Sigmoid colon (tissue), 7 donors: Measurements from ENCODE around the gene ARPC5. TPM values are rescaled to one million over a fixed set of nuclear protein-coding genes. Genes with fewer than 3 reads are reported as not detected.

Experiments used
- DNase-seq: peaks from one replicate; pipeline ENCODE4 v3.0.0-alpha.2; 2019
- H3K27ac ChIP-seq, 4 donors: fragments of 200-600 bp; sonication (generic); one replicate each; pipeline ENCODE4 v1.5.1; 2016 to 2019; ENCODE audit warnings: mild to moderate bottlenecking in 1 of 4
- H3K27me3 ChIP-seq, 3 donors: fragments of 200-600 bp; sonication (generic); one replicate each; pipeline ENCODE4 v1.5.1; 2019; ENCODE audit warnings: mild to moderate bottlenecking in 1 of 3
- H3K36me3 ChIP-seq, 4 donors: fragments of 200-600 bp; sonication (generic); one replicate each; pipeline ENCODE4 v1.5.1; 2016 to 2019
- H3K4me1 ChIP-seq, 4 donors: fragments of 200-600 bp; sonication (generic); one replicate each; pipeline ENCODE4 v1.5.1; 2017 to 2019
- H3K4me3 ChIP-seq, 4 donors: fragments of 200-600 bp; sonication (generic); one replicate each; pipeline ENCODE4 v1.5.1; 2017 to 2019; ENCODE audit warnings: mild to moderate bottlenecking in 2 of 4, moderate library complexity in 1 of 4
- H3K9me3 ChIP-seq, 4 donors: fragments of 200-600 bp in 3 of 4; sonication (generic) in 3 of 4; one replicate each; pipeline versions ENCODE4 v1.5.1 to v1.6.1; 2013 to 2019
- EP300 ChIP-seq, 4 donors: sonication (generic); formaldehyde crosslinking; IDR thresholded peaks; one replicate each; pipeline ENCODE4 v1.6.1; 2017; ENCODE audit warnings: antibody characterized with exemption in 4 of 4
- POLR2A ChIP-seq, 2 donors: fragments of 450-650 bp; IDR thresholded peaks; one replicate each; pipeline ENCODE4 v1.6.1; 2016; ENCODE audit warnings: antibody characterized with exemption in 2 of 2, mild to moderate bottlenecking in 2 of 2, moderate library complexity in 2 of 2
- POLR2AphosphoS5 ChIP-seq, 4 donors: sonication (generic); formaldehyde crosslinking; IDR thresholded peaks; one replicate each; pipeline ENCODE4 v1.6.1; 2017; ENCODE audit warnings: antibody characterized with exemption in 4 of 4
- WGBS, 2 donors: extraction: QIAGEN DNeasy Blood & Tissue Kit; methylation state at CpG; one replicate each; pipeline ENCODE4 v1.1.7; 2013; 5-methylcytosine and 5-hydroxymethylcytosine counted together
- intact Hi-C: fragments of 100-400 bp; cut with DNase I; formaldehyde crosslinking; loops from one replicate; pipeline ENCODE4 v1.15.1; 2023
- polyA plus RNA-seq, 3 donors: library from polyadenylated mRNA; stranded (reverse); fragments of 200-250 nt; gene quantifications; one replicate each; pipeline ENCODE4 v1.2.3, GENCODE V29; 2013
- total RNA-seq, 4 donors: library from RNA; depleted of rRNA; stranded (reverse); fragments of >200 nt; gene quantifications; one replicate each; pipeline ENCODE4 v1.1.0, GENCODE V29; 2016
- TF ChIP-seq, protein P1 (sequence below), 4 experiments: fragments of 450-650 bp in 3 of 4; fragments of 200-600 bp in 1 of 4; IDR thresholded peaks; one replicate each; pipeline ENCODE4 v1.5.1; 2016 to 2019; ENCODE audit warnings: antibody characterized with exemption in 4 of 4, mild to moderate bottlenecking in 3 of 4, moderate library complexity in 2 of 4
- donor health status: healthy with polysubstance abuse.
- donor health status: Bipolar disorder and iron deficiency.
- donor health status: healthy.

ARPC5 gene
- total and polyA plus RNA-seq, 7 donors = 57.3 to 278 (median 95.6) TPM

DNA sequence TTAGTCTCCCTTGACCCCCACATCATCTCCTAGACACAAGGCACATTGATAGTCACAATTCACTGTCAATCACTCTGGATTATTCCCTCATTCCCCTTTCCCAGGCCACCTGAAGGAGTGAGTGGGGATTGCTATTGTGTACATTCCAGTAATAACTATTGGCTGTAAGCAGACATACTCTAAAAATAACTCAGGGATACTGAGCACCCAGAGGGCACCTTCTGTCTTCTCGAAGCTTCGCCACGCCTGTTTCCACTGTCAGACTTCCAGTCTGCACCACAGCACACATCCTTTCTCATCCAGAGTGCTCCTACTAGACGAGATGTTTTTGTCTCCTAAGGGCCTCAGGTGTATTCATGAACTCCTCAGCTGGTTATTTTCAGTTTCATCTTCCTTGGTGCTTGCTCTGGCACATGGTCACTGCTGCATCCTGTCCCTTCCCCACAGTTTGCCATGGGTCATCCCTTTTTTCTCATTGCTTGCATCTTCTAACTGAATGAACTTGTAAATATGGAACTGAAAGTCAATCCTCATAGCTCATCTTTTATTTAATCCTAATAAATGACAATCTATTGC is 18.4 kb upstream of the ARPC5 start:
- intact Hi-C loops = loop anchor here (10.0 kb wide), 1 partner anchor 1041 kb away; no protein-coding TSS in a partner anchor
- TF ChIP-seq POLR2A (IDR thresholded peaks at IDR 0.05) = no peak
- TF ChIP-seq EP300 (IDR thresholded peaks at IDR 0.05) = no peak
- no peak for TF ChIP-seq POLR2AphosphoS5 (IDR thresholded peaks at IDR 0.05)
- TF ChIP-seq, protein P1, sequence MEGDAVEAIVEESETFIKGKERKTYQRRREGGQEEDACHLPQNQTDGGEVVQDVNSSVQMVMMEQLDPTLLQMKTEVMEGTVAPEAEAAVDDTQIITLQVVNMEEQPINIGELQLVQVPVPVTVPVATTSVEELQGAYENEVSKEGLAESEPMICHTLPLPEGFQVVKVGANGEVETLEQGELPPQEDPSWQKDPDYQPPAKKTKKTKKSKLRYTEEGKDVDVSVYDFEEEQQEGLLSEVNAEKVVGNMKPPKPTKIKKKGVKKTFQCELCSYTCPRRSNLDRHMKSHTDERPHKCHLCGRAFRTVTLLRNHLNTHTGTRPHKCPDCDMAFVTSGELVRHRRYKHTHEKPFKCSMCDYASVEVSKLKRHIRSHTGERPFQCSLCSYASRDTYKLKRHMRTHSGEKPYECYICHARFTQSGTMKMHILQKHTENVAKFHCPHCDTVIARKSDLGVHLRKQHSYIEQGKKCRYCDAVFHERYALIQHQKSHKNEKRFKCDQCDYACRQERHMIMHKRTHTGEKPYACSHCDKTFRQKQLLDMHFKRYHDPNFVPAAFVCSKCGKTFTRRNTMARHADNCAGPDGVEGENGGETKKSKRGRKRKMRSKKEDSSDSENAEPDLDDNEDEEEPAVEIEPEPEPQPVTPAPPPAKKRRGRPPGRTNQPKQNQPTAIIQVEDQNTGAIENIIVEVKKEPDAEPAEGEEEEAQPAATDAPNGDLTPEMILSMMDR (IDR thresholded peaks at IDR 0.05) = no peak
- Histone ChIP-seq H3K27me3 (no peaks in the 10 kb centered on the region), H3K27ac (no peak overlapping the region), H3K36me3 (no peaks in the 10 kb centered on the region), H3K4me1 (peaks cover 0 to 26% (median 12%) of the 10 kb centered on the region in 4 donors), H3K4me3 (no peak overlapping the region), H3K9me3 (no peaks in the 10 kb centered on the region)
- 68 to 77% methylated on average over 4 of the region's 4 CpGs for WGBS, 2 donors
- DNase-seq = no peak

DNA sequence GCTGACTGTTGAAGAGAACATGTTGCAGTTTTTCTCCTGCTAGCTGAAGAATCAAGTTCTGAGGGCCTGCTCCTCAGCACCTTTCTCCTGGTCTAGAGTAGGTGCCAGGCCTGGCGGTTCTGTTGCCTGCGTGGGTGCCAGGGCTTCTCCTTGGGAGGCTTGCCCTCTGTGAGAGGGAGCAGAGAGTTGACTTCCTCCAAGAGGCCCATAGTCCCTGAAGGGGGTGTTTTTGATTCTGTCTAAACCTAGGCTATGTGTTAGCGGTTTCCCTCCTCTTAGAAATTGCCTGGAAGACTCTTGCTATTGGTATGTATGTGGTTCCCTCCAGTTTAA is 17.8 kb upstream of the ARPC5 start:
- Histone ChIP-seq H3K4me3 (no peak overlapping the region), H3K36me3 (no peaks in the 10 kb centered on the region), H3K27me3 (no peaks in the 10 kb centered on the region), H3K27ac (peak overlapping the region in 1 of 4 donors; percentile 1), H3K9me3 (no peaks in the 10 kb centered on the region), H3K4me1 (peaks cover 0 to 26% (median 12%) of the 10 kb centered on the region in 4 donors)
- intact Hi-C loops = loop anchor here (10.0 kb wide), 1 partner anchor 1041 kb away; no protein-coding TSS in a partner anchor
- TF ChIP-seq POLR2A (IDR thresholded peaks at IDR 0.05) = no peak
- 47 to 75% methylated on average over 3 of the region's 3 CpGs for WGBS, 2 donors
- no peak for DNase-seq

DNA sequence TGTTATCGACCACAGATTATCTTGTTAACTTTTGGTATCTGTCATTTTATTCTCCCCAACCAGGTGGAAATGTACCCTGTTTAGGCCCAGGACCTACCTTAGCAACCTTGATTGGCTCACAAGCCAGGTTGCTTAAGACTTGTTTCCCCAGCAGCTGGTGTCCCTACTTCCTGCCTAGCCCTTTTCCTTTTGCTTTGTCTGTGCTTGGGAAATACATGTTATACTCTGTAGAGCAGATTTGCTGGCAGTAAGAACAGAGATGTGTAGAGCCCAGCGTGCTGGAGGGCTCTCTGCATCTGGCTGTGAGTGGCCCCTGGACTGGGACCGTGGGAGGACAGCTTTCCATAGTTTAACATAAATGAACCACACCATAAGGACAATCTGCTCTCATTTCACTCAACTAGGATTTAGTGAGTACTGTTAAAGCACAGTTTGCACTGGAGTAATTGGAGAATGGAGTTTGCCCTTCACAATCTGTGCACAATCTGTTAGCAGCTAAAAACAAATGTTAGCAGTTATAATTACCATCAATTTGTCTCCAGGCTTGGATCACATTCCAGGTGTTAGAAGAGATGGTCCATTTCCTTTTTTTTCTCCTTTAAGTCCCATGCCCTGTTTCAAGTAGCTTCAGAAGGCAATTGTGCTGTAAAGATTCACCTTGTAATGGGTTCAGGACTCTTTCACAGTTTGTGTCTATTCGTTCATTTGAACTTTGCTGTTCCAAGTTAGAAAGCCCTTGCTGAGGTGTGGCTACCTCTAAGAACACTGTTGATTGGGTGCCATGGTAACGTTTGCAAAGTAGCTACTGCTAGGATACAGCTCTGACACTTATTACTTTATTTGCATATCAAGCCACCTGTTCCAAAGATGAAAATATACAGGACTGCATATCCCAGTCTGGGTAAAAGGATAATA is 17.2 kb upstream of the ARPC5 start, which contains the start of gene APOBEC4:
TSS of gene APOBEC4 (minus strand) at position 770 of the 915 bp plus-strand sequence. CDS start 4,535 bp downstream, outside the sequence.
- no peak for TF ChIP-seq POLR2AphosphoS5 (IDR thresholded peaks at IDR 0.05)
- TF ChIP-seq, protein P1 (IDR thresholded peaks at IDR 0.05) = no peak
- no peak for TF ChIP-seq POLR2A (IDR thresholded peaks at IDR 0.05)
- TF ChIP-seq EP300 (IDR thresholded peaks at IDR 0.05) = no peak
- H3K27me3 ChIP-seq = no peaks in the 10 kb centered on the region
- H3K9me3 ChIP-seq = no peaks in the 10 kb centered on the region
- intact Hi-C loops = loop anchor here (10.0 kb wide), 1 partner anchor 1042 kb away; no protein-coding TSS in a partner anchor
- H3K36me3 ChIP-seq = no peaks in the 10 kb centered on the region
- DNase-seq = no peak
- 13 to 59% methylated on average over 5 of the region's 5 CpGs for WGBS, 2 donors
- peaks cover 0 to 26% (median 12%) of the 10 kb centered on the region in 4 donors for H3K4me1 ChIP-seq
- H3K4me3 ChIP-seq = no peak within 1 kb of the TSS
- peak within 1 kb of the TSS in 1 of 4 donors; percentile 1 for H3K27ac ChIP-seq

DNA sequence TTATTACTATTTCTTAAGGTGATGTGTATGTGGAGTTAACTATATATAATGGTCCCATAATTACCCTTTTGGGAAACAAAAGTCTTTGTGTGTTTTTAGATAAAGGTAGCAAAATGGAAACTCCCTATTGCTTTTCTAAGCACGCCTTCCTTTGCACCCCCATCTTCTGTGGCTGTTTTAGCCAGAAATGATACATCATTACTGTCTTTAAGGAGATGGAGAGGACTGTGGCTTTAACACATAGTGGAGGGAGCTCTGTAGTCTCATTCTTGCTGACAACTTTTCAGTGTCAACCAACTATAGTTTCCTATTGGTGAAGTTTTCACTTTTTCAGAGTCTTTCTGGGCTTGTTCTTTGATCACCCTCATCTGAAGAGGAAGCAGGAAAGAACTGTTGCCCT is 16.5 kb upstream of the ARPC5 start:
- no peak for DNase-seq
- intact Hi-C loops = loop anchor here (10.0 kb wide), 1 partner anchor 1043 kb away; no protein-coding TSS in a partner anchor
- no peaks in the 10 kb centered on the region for H3K36me3 ChIP-seq
- H3K27me3 ChIP-seq = no peaks in the 10 kb centered on the region
- 37 to 52% methylated on average over 1 of the region's 1 CpG for WGBS, 2 donors
- H3K9me3 ChIP-seq = no peaks in the 10 kb centered on the region
- H3K27ac ChIP-seq = no peak overlapping the region
- H3K4me1 ChIP-seq = peaks cover 0 to 26% (median 12%) of the 10 kb centered on the region in 4 donors
- TF ChIP-seq POLR2AphosphoS5 (IDR thresholded peaks at IDR 0.05) (no peak), EP300 (IDR thresholded peaks at IDR 0.05) (no peak), POLR2A (IDR thresholded peaks at IDR 0.05) (no peak)
- TF ChIP-seq, protein P1 (IDR thresholded peaks at IDR 0.05) = no peak
- H3K4me3 ChIP-seq = no peak overlapping the region

DNA sequence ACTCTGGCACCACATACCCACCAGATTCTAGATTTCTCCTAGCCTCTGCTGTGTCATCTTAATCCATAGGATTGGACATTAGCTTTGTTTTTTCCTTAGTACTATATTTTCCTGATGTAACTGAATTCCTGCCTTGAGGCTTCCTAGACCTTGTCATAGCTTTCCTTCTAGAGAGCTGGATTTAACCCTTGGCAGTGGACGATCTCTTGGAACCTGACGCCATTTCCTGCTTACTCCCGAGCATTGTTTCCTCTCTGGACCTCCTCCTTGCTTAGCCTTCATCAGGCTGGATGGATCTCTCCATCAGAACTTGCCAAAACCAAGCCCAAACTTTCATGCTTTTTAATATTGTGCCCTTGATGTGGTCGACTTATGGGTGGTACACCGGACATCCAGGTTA is 16.0 kb upstream of the ARPC5 start:
- H3K27ac ChIP-seq = no peak overlapping the region
- H3K4me3 ChIP-seq = no peak overlapping the region
- TF ChIP-seq, protein P1 (IDR thresholded peaks at IDR 0.05) = no peak
- no peak for TF ChIP-seq EP300 (IDR thresholded peaks at IDR 0.05)
- 88 to 89% methylated on average over 5 of the region's 5 CpGs for WGBS, 2 donors
- H3K36me3 ChIP-seq = no peaks in the 10 kb centered on the region
- no peaks in the 10 kb centered on the region for H3K9me3 ChIP-seq
- no peak for DNase-seq
- peaks cover 0 to 26% (median 12%) of the 10 kb centered on the region in 4 donors for H3K4me1 ChIP-seq
- no peaks in the 10 kb centered on the region for H3K27me3 ChIP-seq
- intact Hi-C loops = loop anchor here (10.0 kb wide), 1 partner anchor 1043 kb away; no protein-coding TSS in a partner anchor
